Muscle of leg (tissue), 11 donors: ENCODE data around the gene MLYCD. TPM values are rescaled to one million over a fixed set of nuclear protein-coding genes. Genes with fewer than 3 reads are reported as not detected.

Source experiments
- DNase-seq: peaks from one replicate; pipeline ENCODE4 v3.0.0; 2013
- H3K27ac ChIP-seq: one replicate; pipeline ENCODE4 v1.5.1; 2013; ENCODE audit warnings: mild to moderate bottlenecking, low read length, control low read depth
- H3K27me3 ChIP-seq: one replicate; pipeline ENCODE4 v1.6.1; 2013; ENCODE audit warnings: low read length; ENCODE audit not compliant: control insufficient read depth, insufficient read depth
- H3K36me3 ChIP-seq: one replicate; pipeline ENCODE4 v1.6.1; 2013; ENCODE audit warnings: low read length; ENCODE audit not compliant: control insufficient read depth, insufficient read depth
- H3K4me1 ChIP-seq: one replicate; pipeline ENCODE4 v1.6.1; 2013; ENCODE audit warnings: low read length; ENCODE audit not compliant: control insufficient read depth, insufficient read depth
- H3K4me3 ChIP-seq: one replicate; pipeline ENCODE4 v1.5.1; 2013; ENCODE audit warnings: low read length, control low read depth
- H3K9me3 ChIP-seq: replicated peaks from 2 replicates; pipeline ENCODE4 v1.6.1; 2013; ENCODE audit warnings: low read depth, low read length; ENCODE audit not compliant: control insufficient read depth
- WGBS: methylation state at CpG from one replicate; pipeline ENCODE4 v1.1.5; 2013; ENCODE audit warnings: missing lambda C conversion rate; ENCODE audit not compliant: insufficient coverage; 5-methylcytosine and 5-hydroxymethylcytosine counted together
- polyA plus RNA-seq, 8 donors: library from polyadenylated mRNA; unstranded; fragments of 120-200 nt; gene quantifications; one replicate each; pipeline versions ENCODE4 v1.2.1 to v1.2.3, GENCODE V29; 2013; ENCODE audit warnings: inconsistent platforms in 1 of 8, low replicate concordance in 1 of 8; ENCODE audit not compliant: insufficient read length in 8 of 8, insufficient read depth in 1 of 8
- total RNA-seq: library from RNA; stranded (reverse); fragments of 120-200 nt; gene quantifications from one replicate; pipeline ENCODE4 v1.2.4, GENCODE V29; 2013

Gene MLYCD
- total and polyA plus RNA-seq, 9 donors = 2.6 to 6.3 (median 3.8) TPM

DNA sequence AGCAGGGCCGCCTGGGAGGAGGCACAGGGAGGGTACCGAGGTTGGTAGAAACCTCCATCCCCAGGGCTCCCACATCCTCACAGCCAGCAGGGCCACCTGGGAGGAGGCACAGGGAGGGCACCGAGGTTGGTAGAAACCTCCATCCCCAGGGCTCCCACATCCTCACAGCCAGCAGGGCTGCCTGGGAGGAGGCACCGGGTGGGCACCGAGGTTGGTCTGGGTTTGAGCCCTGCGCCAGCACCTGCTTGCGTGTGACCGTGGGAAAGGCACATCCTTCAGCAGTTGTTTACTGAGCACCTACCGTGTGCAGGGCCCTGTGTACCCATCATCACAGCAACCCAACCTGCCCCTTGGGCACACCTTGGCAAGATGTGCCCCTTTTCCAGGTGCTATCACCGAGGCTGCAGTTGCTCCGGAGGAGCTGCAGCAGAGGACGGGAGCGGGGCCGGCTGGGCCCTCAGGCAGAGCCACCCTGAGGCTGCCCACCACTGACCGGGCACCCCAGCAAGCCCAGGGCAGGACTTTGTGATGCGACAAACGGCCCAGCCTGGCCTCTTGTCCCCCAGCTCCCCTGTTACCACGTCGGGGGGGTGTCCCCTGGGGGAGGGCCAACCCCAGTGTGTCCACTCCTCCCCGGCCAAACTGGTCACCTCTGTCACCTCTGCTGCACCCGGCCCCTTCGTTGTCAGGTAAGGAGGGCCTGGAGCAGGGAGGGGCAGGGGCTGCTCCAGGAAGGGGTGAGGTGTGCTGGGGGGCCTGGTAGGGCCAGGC, 32.0 kb downstream of the MLYCD start:
- Histone ChIP-seq H3K9me3 (no peaks in the 10 kb centered on the region), H3K27ac (no peak overlapping the region), H3K4me1 (peaks cover 30% of the 10 kb centered on the region), H3K4me3 (no peak overlapping the region), H3K36me3 (no peaks in the 10 kb centered on the region), H3K27me3 (peaks cover 5% of the 10 kb centered on the region)
- WGBS = 88% methylated on average over 15 of the region's 22 CpGs
- DNase-seq = no peak

DNA sequence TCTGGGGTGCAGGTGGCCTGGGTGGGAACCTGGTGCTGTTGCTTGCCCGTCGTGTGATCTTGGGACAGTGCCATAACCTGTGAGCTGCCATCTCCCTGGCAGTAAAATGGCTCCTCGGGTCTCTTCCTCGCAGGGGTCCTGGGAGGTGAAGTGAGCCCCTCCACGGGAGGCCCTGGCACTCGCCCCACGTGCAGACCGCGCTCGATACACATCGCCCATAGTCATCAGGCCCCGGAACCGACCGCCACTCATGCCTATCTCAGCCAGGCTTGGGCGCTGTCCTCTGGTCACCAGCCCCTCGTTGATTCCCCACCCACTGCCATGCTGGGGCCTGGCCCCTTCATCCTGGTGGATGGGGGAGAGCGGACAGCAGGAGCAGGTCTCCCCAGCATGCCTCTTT, 32.6 kb downstream of the MLYCD start:
- H3K36me3 ChIP-seq = no peaks in the 10 kb centered on the region
- H3K4me1 ChIP-seq = peaks cover 27% of the 10 kb centered on the region
- 88% methylated on average over 14 of the region's 17 CpGs for WGBS
- H3K4me3 ChIP-seq = no peak overlapping the region
- DNase-seq = no peak
- H3K27me3 ChIP-seq = peaks cover 5% of the 10 kb centered on the region
- H3K9me3 ChIP-seq = no peaks in the 10 kb centered on the region
- H3K27ac ChIP-seq = no peak overlapping the region

DNA sequence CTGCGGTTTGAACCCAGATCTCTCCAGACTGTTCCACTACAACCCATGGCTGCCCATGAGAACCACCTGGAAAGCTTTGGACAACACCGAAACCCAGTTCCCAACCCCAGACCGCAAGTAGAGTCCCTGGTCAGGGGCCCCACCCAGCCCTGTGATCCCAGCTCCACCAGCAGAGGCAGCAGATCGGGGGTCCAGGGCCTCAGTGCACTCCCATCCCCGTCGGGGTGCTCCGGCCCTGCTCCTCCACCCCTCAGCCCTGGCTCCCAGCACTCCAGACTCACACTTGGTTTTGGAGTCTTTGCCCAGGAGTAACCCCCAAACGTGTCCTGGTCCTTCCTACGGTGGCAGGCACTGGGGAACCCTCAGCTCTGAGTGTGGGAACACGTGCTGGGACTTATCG, 33.4 kb downstream of the MLYCD start:
- peaks cover 21% of the 10 kb centered on the region for H3K4me1 ChIP-seq
- H3K9me3 ChIP-seq = no peaks in the 10 kb centered on the region
- 89% methylated on average over 10 of the region's 11 CpGs for WGBS
- no peak overlapping the region for H3K27ac ChIP-seq
- DNase-seq = no peak
- no peaks in the 10 kb centered on the region for H3K36me3 ChIP-seq
- H3K4me3 ChIP-seq = no peak overlapping the region
- H3K27me3 ChIP-seq = peaks cover 2% of the 10 kb centered on the region

DNA sequence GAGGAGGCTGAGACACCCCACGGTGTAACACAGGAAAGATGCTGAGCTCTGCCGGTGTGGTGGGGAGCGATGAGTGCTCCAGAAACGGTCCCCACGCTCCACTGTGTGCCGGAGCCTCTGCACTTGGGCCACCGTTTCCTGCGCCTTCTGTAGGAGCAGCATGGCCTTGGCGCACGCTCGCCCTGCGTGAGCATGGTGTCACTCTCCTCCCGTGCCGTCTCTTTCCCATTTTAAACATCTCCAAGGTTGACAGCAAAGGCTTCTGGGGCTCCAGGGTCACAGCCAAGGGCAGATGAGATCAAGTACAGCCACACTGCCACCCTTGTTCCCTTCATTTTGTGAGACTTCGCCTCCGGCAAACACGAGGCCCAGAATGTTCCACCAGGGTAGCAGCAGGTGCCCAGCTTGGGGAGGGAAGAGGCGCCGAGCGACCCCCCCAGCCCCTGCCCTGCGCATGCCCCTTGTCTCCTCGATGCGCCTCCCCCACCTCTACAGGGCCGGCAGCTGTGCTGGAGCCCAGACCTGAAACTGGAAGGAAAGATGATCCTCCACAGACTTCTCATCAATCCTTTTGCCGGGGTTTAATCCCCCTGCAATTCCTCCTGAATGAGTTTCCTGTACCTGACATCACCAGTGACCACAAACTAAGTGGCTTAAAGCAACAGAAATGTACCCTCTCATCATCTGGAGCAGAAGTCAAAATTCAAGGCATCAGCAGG, 34.2 kb downstream of the MLYCD start:
- Histone ChIP-seq H3K27ac (no peak overlapping the region), H3K9me3 (no peaks in the 10 kb centered on the region), H3K4me3 (no peak overlapping the region), H3K27me3 (peaks cover 2% of the 10 kb centered on the region), H3K36me3 (no peaks in the 10 kb centered on the region), H3K4me1 (peaks cover 21% of the 10 kb centered on the region)
- WGBS = 63% methylated on average over 23 of the region's 25 CpGs
- no peak for DNase-seq

DNA sequence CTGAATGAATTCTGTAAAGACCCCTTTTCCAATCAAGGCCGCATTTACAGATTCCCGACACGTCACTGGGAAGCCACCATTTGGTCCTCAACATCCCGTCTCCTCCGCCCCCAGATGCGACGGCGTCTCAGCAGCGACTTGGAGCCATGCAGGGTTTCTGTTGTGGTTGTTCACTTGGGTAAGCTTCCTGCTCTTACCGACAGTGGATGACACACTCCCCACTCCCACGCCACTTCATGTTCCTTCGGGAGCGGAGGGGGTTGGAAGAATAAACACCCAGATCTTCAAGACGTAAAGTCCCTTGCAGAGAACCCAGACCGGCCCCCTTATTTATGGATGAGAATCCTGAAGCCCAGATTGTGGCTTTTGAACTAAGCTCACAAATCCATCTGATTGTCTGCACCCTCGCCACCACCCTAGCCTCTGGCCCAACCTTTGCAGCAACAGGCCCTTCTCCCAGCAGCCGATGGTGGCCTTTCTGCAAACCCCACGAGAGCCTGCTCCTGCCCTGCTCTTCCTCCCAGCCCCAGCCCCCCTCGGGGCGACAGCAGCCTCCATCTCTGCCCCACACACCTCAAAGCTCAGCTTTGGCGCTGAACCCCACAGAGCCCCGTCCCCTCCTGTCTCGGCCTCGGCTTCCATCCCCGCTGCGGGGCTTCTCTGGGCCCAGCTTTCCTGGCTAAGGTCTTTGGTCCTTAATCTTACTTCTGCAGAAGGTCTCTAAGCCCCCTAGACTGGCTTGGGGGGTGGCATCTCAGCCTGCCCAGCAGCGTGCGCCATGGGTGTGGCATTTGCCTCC, 35.2 kb downstream of the MLYCD start:
- H3K4me1 ChIP-seq = peaks cover 21% of the 10 kb centered on the region
- no peak for DNase-seq
- no peak overlapping the region for H3K27ac ChIP-seq
- no peak overlapping the region for H3K4me3 ChIP-seq
- no peaks in the 10 kb centered on the region for H3K9me3 ChIP-seq
- peaks cover 2% of the 10 kb centered on the region for H3K27me3 ChIP-seq
- 63% methylated on average over 17 of the region's 28 CpGs for WGBS
- no peaks in the 10 kb centered on the region for H3K36me3 ChIP-seq

DNA sequence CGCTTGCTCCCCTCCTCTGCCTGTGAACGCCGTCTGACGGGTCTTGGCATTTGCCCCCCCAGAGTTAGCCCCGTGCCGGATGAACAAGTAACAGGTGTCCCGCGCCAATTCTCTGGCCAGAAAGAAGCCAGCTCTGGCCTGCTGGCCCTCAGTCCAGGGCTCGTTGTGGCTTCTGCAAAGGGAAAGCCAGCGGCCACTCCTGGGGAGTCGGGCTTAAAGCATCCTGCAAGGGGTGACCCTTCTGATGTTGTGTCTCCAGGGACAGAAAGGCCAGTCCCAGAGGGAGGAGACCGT, 35.7 kb downstream of the MLYCD start:
- H3K36me3 ChIP-seq = no peaks in the 10 kb centered on the region
- no peak overlapping the region for H3K4me3 ChIP-seq
- H3K9me3 ChIP-seq = no peaks in the 10 kb centered on the region
- DNase-seq = no peak
- 59% methylated on average over 11 of the region's 12 CpGs for WGBS
- H3K27me3 ChIP-seq = peaks cover 2% of the 10 kb centered on the region
- no peak overlapping the region for H3K27ac ChIP-seq
- H3K4me1 ChIP-seq = peaks cover 25% of the 10 kb centered on the region

DNA sequence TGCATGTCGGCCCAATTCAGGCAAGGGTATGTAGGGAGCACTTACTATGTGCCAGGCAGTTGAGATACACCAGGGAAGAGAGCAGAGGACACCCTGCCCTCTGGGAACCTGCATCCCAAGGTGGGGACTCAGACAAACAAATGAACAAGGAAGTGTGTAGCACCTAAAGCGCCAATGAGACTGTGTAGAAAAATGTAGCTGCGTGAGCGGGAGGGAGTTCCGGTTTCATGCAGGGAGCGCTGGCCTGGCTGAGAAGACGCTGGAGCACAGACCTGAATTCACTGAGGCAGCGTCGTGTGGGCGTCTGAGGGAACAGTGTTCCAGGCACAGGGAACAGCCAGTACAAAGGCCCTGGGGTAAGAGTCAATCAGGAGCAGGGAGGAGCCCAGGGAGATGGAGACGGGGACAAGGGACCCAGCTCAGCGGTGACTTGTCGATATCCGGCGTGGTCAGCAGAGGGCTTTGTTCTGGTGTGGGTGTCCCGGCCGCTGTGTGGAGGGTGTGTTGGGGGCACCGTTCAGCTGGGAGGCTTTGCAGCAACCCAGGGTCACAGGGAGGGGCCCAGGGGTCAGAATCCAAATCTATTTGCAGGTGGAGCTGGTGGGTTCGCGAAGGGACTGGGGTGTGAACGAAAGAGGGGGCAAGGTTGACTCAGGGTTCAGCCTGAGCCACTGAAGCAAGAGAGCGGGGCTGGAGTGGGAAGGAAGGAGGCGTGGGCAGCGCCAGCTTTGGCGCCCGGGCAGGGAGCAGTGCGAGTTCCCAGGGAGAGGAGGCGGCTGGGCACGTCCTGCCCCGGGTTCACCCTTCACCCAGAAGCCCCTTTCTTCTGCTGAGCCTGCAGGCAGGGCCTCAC, 36.3 kb downstream of the MLYCD start:
- 82% methylated on average over 24 of the region's 30 CpGs for WGBS
- no peak for DNase-seq
- Histone ChIP-seq H3K4me3 (no peak overlapping the region), H3K27ac (no peak overlapping the region), H3K4me1 (peaks cover 25% of the 10 kb centered on the region), H3K9me3 (no peaks in the 10 kb centered on the region), H3K27me3 (peaks cover 2% of the 10 kb centered on the region), H3K36me3 (no peaks in the 10 kb centered on the region)

DNA sequence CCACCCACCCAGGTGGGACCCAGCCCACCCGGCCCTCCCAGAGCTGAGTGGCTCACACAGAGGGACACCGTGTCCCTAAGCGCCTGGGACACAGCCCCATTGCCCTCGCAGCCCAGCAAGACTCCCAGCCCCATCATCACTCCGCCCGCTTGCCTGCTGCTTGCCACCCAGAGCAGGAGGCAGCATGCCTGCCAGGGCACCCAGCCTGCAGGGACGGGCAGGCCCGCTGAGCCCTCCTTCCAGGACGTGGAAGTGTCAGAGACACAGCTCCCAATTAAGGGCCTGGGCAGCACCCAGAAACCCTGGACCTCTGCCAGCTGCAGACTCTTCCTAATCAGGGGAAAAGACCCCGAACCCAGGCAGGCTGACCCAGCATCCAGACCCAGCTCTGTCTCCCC, 36.9 kb downstream of the MLYCD start:
- 87% methylated on average over 8 of the region's 10 CpGs for WGBS
- H3K9me3 ChIP-seq = no peaks in the 10 kb centered on the region
- no peaks in the 10 kb centered on the region for H3K36me3 ChIP-seq
- peaks cover 25% of the 10 kb centered on the region for H3K4me1 ChIP-seq
- no peak overlapping the region for H3K27ac ChIP-seq
- H3K27me3 ChIP-seq = peaks cover 6% of the 10 kb centered on the region
- no peak for DNase-seq
- H3K4me3 ChIP-seq = no peak overlapping the region

DNA sequence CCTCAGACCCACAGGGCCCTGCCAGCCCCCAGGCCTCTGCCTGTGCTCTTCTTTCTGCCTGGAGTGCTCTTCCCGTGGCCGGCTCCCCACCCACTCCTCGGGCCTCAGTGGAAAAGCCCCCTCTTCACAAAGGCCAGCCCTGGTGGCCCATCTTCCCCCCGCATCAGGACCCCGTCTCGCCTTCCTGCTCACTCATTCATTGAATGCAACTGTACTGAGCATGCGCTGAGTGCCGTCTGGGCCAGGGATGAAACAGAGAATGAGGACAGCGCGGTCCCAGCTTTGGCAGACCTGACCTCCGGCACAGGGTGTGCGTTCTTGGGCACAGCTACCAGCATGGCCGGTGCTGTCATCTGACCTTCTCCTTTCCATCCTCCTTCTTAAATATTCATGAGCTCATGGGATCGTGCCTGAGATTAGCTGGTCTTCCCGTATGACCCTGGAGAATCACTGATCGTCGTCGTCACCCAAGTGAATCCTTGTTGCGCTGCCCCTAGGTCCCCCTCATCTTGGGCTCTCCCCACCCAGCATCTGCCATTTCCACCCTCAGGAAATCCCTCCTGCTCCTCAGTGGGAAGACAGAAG, 37.8 kb downstream of the MLYCD start:
- WGBS = 80% methylated on average over 18 of the region's 19 CpGs
- H3K9me3 ChIP-seq = no peaks in the 10 kb centered on the region
- H3K4me3 ChIP-seq = no peak overlapping the region
- no peaks in the 10 kb centered on the region for H3K36me3 ChIP-seq
- H3K27ac ChIP-seq = no peak overlapping the region
- peaks cover 6% of the 10 kb centered on the region for H3K27me3 ChIP-seq
- peaks cover 25% of the 10 kb centered on the region for H3K4me1 ChIP-seq
- DNase-seq = no peak
